HG02970 (cell line): ENCODE data around the gene MGAT4B.

Source experiments
- ATAC-seq: cut with Tn5 transposase; IDR thresholded peaks from one replicate; pipeline ENCODE4 v1.9.1; 2021; ENCODE audit warnings: mild to moderate bottlenecking, moderate library complexity, moderate number of reproducible peaks; ENCODE audit not compliant: unreplicated experiment, low FRiP score

Gene MGAT4B

GRCh38 chr5:179812997-179813607 is 6.4 kb upstream of the MGAT4B start:
- no peak for ATAC-seq

DNA sequence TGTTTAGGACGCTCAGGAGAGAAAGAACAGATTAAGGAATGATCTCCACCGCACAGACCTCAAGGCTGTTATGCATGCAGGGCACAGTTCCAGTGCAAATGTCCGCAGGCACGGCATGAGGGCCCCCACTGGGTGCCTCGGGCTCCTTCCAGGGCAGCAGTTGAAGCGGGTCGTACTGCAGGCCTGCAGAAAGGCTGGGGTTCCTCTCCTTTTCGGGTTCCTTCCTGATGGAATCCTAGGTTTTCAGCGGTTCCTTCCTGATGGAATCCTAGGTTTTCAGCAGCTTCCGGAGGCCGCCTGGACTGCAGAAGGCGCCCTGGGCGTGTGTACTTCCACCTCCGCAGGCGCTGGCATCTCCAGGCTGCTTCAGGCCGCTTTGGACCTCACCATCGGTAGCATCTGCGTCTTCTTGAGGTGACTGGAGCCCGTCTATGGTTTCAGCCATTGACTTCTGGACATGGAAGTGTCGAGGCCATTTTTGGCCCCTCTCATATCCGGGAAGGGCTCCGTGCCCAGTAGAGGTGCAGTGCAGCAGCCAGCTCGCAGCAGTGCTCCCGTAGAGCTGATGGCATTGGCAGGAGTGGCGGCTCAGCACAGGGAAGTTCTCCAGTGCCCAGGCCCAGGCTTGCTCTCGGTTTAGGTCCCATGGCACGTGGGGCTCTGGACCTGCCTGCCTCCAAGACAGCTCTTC is 5.6 kb upstream of the MGAT4B start:
- ATAC-seq, result no peak

GRCh38 chr5:179805529-179806249 is 977 bp downstream of the MGAT4B start:
- ATAC-seq, result peak; percentile 14

- no peak for ATAC-seq
Observed at GRCh38 chr5:179805070-179805528, 1.6 kb downstream of the MGAT4B start.

DNA sequence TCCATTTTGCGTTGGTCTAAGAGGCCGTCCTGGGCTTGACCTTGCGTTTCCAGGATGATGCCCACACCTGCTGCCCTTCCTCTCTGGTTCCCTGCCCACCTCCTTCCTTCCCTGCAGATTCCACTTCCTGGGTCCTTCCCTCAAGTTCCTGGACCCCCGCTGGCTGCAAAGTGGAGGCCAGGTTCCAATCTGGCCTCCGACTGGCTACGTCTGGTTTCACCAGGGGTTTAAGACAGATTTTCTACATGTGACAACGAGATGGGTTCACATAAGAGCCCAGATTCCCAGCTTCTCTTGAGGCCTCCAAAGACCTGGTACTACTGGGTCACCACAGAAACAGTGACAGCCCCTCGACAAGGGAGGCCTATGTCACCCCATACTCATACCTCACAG is 2.1 kb downstream of the MGAT4B start:
- no peak for ATAC-seq

DNA sequence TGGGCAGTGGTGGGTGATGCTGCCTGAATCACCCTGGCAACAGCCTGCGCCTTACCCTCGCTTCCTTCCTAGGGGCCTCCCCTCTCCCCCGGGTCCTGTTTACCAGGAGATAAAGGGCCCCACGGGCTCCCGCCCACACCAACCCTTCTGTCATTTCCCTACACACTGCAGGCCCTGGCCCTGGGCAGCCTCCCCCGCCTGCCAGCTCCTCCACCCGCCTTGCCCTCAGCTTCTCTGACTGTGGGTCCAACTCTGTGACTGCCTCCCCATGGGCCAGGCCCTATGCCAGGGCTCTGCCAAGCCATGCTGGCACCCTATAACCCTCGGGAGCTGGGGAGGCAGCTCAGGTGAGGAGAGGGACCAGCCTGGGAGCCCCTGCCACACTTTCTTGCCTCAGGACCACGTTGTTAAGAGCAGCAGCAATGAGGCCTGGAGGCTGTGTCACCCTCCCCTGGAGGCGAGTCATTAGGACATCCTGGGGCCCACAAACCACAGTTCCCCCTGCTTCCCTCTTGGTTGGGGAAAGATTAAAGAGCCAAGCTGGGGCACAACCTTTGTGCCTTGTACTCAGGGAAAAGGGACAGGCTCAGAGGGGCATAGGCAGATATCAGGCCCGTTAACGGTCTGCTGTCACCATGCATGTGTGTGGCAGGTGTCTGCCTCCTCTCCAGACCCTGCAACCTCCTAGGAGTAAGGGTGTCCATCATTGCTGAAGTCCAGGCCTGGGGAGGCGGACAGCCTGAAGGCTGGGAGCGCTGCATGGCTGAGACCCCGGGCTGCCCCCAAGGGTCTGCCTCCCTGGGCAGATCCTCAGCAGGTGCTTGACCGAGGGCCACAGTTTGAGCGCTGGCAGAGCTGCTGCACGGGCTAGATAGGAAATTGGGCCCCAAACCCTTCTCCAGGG is 2.8 kb downstream of the MGAT4B start:
- no peak for ATAC-seq

GRCh38 chr5:179802950-179803562 is 3.6 kb downstream of the MGAT4B start:
- ATAC-seq, result no peak

DNA sequence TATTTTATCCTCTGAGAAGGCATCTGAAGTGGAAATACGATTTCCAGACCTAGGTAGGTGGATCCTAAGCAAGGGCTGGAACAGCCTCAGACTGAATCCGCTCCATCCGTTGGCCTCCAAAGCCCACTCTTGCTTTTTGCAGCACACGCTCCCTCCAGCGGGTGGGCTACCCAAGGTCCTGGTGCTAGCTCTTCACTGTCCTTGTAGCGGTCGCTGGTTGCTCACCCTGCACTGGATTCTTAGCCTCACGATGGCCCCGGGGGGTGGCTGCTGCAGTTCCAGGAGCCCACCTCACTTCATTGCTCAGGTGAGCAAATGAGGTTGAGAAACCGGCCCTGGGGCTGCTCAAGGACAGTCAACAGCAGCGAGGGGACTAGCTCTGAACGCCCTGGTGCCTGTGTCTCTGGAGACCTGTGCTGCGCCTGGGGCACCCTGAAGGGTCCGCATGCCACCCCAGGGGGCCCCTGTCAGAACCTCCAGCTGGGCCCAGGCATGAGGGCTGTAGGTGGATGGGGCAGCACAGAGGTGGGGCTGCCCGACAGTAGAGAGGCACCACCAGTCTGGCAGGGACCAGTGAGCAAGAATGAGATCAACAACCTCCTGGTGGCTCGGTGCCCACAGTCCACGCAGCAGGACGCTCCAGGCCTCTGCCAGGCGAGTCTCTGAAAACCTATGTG is 4.3 kb downstream of the MGAT4B start:
- no peak for ATAC-seq

DNA sequence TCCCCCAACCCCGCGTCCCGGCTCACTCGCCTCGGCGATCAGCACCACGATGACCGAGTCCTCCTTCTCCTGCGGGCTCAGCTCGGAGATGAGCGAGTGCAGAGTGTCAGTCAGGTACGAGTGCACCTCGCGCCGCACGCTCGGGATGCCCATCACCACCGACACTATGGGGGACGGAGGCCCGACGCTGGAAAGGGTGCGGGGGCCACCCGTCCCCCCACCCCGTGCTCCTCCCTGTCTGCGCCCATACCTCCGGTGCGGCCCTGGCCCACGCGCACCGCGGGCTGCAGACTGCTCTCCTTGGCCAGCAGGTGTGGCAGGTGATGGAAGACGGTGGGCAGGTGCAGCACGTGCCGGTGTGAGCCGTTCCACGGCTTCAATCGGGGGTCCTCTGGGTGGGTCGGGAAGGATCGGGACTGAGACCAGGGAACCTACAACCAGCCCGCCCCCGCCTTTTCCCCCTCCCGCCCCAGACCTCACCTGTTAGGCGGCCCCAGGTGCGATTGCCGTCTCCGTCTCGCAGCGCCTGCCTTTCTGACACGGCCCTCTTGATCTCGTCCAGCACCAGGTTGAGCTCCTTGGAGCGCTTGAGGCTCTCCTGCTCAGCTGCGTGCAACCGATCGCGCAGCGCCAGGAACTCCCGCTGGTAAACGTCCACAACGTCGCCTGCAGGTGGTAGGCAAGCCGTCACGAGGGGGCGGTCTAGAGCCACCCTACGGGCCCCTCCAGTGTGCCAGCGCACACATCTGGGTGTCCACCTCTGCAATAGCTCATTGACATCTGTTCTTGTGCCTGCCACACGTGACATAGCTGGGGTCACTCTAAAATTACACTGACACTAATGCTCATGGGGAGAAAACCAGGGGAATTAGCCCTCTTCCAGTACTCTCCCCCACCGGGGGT is 5.1 kb downstream of the MGAT4B start:
- ATAC-seq, result no peak

DNA sequence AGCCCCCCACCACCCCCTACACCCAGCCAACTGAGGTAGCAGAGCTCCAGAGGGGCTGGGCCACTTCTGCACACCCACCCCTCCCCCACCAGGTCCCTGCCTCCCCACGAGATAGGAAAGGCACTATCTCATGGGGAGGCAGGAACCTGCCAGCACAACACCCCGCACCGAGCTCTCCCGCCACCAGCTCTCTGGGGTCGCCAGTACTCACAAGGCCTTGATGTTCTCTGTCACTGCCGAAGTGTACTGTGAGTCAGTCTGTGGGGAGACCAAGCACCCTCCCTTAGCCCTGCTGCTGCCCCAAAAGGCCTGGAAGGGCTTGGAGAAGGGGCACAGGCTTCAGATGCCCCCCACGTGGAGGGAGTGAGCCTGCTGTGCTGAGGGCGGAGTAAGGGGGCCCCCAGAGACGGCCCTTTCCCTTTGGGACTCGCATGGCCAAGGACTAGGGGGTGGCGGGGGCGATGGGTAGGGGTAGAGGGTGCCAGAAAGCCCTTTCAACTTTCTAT is 5.9 kb downstream of the MGAT4B start:
- no peak for ATAC-seq

DNA sequence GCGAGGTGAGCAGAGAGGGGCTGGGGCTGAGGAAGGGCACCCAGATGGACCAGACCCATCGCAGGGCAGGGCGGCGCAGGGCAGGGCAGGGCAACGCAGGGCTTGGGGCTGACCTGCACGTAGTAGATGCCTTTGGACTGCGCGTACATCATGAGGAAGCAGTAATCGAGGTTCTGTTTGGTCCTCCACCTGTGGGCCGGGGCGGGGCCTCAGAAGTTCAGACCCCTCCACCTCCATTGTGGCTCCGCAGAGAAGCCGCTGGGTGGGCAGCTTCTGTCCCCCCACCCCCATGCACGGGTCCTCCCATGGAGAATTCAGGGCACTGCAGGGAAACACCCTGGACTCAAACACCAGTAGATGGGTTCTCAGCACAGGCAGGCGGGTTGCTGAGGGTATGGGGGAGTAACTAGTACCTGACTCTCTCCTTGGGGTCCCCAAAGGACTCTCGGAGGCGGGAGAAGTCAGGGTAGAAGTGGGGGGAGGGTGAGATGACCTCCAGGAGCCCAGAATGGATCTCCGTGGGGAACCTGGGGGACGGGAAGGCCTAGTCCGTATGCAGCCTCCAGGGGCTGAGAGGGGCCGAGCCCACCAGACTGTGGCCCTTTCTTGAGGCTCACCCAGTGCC is 6.5 kb downstream of the MGAT4B start:
- no peak for ATAC-seq

DNA sequence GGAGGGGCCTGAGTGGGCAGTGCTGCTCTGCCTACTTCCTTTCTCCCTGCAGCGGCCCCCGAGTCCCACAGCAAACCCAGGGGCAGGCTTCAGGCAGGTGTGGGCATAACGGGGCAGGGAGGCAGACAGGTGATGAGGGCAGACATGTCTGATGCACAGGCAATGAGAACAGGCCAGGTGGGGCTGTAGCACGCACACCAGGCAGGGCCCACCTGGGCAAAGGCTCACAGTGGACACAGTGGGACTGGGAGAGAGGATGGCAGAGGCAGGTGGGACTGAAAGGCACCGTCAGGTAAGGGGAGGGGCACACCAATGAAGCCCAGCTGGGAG is 7.1 kb downstream of the MGAT4B start:
- ATAC-seq, result no peak

GRCh38 chr5:179798771-179799643 is 7.7 kb downstream of the MGAT4B start:
- no peak for ATAC-seq

GRCh38 chr5:179798144-179798770 is 8.4 kb downstream of the MGAT4B start:
- ATAC-seq, result no peak

- ATAC-seq, result no peak
Observed at GRCh38 chr5:179797741-179798140, 8.9 kb downstream of the MGAT4B start.

GRCh38 chr5:179796877-179797608 is 9.6 kb downstream of the MGAT4B start:
- no peak for ATAC-seq
